Measurements from ENCODE around the gene LIMS2. TPM values are rescaled to one million over a fixed set of nuclear protein-coding genes. Genes with fewer than 3 reads are reported as not detected.

LIMS2 gene
- polyA plus RNA-seq, 2 of the 4 experiments (the other 2 are of a cell fraction) = 1.2 to 6.1 TPM

DNA sequence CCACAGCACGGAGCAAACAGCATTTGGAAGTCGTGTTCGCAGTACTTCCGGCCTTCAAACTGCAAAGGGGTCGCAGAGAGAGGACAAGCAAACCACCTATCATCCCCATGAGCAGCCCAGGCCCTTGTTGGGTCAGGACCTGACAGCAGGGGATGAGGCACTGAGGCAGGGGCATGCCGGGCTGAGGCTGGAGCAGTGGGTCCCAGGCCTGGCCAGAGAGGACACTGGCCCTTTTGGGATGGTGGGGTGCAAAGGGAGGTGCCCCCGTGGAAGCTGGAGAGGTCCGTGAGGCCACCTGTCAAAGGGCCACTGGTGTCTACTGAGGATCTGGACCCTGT is 20.5 kb downstream of the LIMS2 start (continued):
- no peak for TF ChIP-seq ZFP36 (IDR thresholded peaks at IDR 0.05; ENCODE audit: borderline replicate concordance, partially characterized antibody)
- TF ChIP-seq POLR2AphosphoS2 (conservative IDR thresholded peaks at IDR 0.05; ENCODE audit: low read length) = no peak
- no peak for TF ChIP-seq FOSL2 (IDR thresholded peaks at IDR 0.05)
- no peak for TF ChIP-seq FOSL2 (CRISPR knock-in tag; IDR thresholded peaks at IDR 0.05)
- TF ChIP-seq RAD21 (conservative IDR thresholded peaks at IDR 0.05 in 1 of 2, IDR thresholded peaks at IDR 0.05 in 1 of 2) = no peak
- TF ChIP-seq NR3C1 (IDR thresholded peaks at IDR 0.05) = no peak

DNA sequence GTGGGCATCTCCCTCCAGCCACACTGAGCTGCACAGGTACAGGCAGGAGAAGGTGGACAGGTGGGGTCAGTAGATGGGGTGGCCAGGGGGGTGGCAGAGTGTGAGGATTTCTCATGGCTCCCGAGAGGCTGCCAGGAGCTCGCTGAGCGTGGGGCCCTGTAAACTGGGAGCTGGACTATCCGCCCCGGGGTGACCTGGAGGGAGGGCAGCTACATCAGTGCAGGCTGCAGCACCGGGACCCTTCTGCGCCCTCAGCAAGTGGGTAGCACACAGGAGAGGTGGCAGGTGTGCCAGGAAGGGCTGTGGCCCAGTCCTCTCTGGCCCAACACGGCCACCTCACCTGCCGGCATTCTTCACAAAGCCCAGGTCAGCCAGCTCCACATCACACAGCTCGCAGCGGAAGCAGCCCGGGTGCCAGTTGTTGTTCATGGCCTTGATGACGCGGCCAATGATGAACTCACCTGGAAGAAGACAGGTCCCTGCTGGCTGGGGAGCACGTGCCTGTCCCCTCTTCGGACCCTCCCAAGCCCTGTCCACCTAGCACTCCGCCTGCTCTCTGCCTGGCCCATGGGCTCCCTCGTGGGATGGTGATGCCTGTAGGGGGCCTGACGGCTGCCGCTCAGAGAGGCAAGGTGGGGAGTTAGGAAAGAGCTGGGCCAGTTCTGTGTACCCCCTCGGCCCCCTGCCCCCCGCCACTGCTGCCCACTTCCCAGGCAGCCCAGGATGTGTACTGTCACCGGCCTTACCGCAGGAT is 21.1 kb downstream of the LIMS2 start:
- Histone ChIP-seq H3K9me3 (no peaks in the 10 kb centered on the region), H3K4me2 (no peak overlapping the region), H3K4me1 (peaks cover 4% of the 10 kb centered on the region; the same call in 1 of the 3 replicates), H3K4me3 (no peak overlapping the region), H3K27ac (no peak overlapping the region)
- ATAC-seq (no peak), DNase-seq (ENCODE audit: low read depth in 1 of 2, low spot score in 1 of 2) (no peak), FAIRE-seq (no peak)
- POLR2A ChIA-PET = no interaction called here
- CTCF ChIA-PET = interaction anchor here (1.3 to 5.3 kb wide), 4 partner anchors 13 to 457 kb away, joined by 3 to 31 read pairs (median 8); no protein-coding TSS in a partner anchor
- TF ChIP-seq TP53 (CRISPR knock-in tag; IDR thresholded peaks at IDR 0.05) (no peak), HOXB5 (CRISPR knock-in tag; IDR thresholded peaks at IDR 0.05) (no peak), FOXS1 (CRISPR knock-in tag; IDR thresholded peaks at IDR 0.05) (no peak), CBX2 (IDR thresholded peaks at IDR 0.05; ENCODE audit: borderline replicate concordance, low read depth) (no peak), JUN (IDR thresholded peaks at IDR 0.05) (no peak), ESRRA (IDR thresholded peaks at IDR 0.05; ENCODE audit: borderline replicate concordance, low read length) (no peak), RNF2 (IDR thresholded peaks at IDR 0.05; ENCODE audit: borderline replicate concordance, low read depth) (no peak), ZSCAN20 (CRISPR knock-in tag; IDR thresholded peaks at IDR 0.05) (no peak), SREBF2 (IDR thresholded peaks at IDR 0.05) (no peak), HOXB13 (CRISPR knock-in tag; IDR thresholded peaks at IDR 0.05; ENCODE audit: low read depth) (no peak), CHD2 (IDR thresholded peaks at IDR 0.05; ENCODE audit: low read length, partially characterized antibody) (no peak), CBX8 (IDR thresholded peaks at IDR 0.05) (no peak), POLR2AphosphoS2 (conservative IDR thresholded peaks at IDR 0.05; ENCODE audit: low read length) (no peak), MYC (IDR thresholded peaks at IDR 0.05; ENCODE audit: borderline replicate concordance, low read length) (no peak), RARB (CRISPR knock-in tag; IDR thresholded peaks at IDR 0.05) (no peak), ZNF302 (CRISPR knock-in tag; IDR thresholded peaks at IDR 0.05) (no peak)
- TF ChIP-seq, protein P1, sequence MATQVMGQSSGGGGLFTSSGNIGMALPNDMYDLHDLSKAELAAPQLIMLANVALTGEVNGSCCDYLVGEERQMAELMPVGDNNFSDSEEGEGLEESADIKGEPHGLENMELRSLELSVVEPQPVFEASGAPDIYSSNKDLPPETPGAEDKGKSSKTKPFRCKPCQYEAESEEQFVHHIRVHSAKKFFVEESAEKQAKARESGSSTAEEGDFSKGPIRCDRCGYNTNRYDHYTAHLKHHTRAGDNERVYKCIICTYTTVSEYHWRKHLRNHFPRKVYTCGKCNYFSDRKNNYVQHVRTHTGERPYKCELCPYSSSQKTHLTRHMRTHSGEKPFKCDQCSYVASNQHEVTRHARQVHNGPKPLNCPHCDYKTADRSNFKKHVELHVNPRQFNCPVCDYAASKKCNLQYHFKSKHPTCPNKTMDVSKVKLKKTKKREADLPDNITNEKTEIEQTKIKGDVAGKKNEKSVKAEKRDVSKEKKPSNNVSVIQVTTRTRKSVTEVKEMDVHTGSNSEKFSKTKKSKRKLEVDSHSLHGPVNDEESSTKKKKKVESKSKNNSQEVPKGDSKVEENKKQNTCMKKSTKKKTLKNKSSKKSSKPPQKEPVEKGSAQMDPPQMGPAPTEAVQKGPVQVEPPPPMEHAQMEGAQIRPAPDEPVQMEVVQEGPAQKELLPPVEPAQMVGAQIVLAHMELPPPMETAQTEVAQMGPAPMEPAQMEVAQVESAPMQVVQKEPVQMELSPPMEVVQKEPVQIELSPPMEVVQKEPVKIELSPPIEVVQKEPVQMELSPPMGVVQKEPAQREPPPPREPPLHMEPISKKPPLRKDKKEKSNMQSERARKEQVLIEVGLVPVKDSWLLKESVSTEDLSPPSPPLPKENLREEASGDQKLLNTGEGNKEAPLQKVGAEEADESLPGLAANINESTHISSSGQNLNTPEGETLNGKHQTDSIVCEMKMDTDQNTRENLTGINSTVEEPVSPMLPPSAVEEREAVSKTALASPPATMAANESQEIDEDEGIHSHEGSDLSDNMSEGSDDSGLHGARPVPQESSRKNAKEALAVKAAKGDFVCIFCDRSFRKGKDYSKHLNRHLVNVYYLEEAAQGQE (IDR thresholded peaks at IDR 0.05) = no peak
- TF ChIP-seq, protein P2, sequence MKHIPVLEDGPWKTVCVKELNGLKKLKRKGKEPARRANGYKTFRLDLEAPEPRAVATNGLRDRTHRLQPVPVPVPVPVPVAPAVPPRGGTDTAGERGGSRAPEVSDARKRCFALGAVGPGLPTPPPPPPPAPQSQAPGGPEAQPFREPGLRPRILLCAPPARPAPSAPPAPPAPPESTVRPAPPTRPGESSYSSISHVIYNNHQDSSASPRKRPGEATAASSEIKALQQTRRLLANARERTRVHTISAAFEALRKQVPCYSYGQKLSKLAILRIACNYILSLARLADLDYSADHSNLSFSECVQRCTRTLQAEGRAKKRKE (CRISPR knock-in tag; IDR thresholded peaks at IDR 0.05; ENCODE audit: low read depth) = no peak
- TF ChIP-seq, protein P3, sequence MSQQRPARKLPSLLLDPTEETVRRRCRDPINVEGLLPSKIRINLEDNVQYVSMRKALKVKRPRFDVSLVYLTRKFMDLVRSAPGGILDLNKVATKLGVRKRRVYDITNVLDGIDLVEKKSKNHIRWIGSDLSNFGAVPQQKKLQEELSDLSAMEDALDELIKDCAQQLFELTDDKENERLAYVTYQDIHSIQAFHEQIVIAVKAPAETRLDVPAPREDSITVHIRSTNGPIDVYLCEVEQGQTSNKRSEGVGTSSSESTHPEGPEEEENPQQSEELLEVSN (IDR thresholded peaks at IDR 0.05; ENCODE audit: borderline replicate concordance, low read depth) = no peak
- TF ChIP-seq, protein P4, sequence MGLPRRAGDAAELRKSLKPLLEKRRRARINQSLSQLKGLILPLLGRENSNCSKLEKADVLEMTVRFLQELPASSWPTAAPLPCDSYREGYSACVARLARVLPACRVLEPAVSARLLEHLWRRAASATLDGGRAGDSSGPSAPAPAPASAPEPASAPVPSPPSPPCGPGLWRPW (IDR thresholded peaks at IDR 0.05) = no peak
- WGBS (ENCODE audit: missing lambda C conversion rate) = 82% methylated on average over 18 of the region's 24 CpGs
